HL-60 (cell line): ENCODE measurements around the gene OR2T10.
"Not testable (repeated sequence)": the region's sequence is repeated elsewhere in the genome, so short reads cannot be mapped to it uniquely, and the experiment has no call there.

ENCODE experiments used
- DNase-seq, 2 experiments: peaks; one replicate each; pipeline ENCODE4 v3.0.0-alpha.2; 2010 to 2020; ENCODE audit warnings: low read depth in 1 of 2, low spot score in 1 of 2
- H3K27ac ChIP-seq: fragments of 250-450 bp; sonication (Bioruptor Pico); replicated peaks from 2 replicates; pipeline ENCODE4 v1.5.1; 2020; ENCODE audit warnings: mild to moderate bottlenecking, moderate library complexity
- H3K27me3 ChIP-seq: fragments of 250-450 bp; sonication (Bioruptor Pico); 2 replicates; pipeline ENCODE4 v1.5.1; 2021; ENCODE audit warnings: mild to moderate bottlenecking, moderate library complexity; ENCODE audit not compliant: insufficient read depth, poor library complexity, severe bottlenecking
- H3K4me3 ChIP-seq: replicated peaks from 2 replicates; pipeline ENCODE4 v1.5.1; 2011; ENCODE audit warnings: mild to moderate bottlenecking, control low read depth, low read length; ENCODE audit not compliant: insufficient read depth
- GABPA ChIP-seq: IDR thresholded peaks from 2 replicates; pipeline ENCODE4 v1.6.1; 2012; ENCODE audit warnings: low read depth
- POLR2AphosphoS5 ChIP-seq: IDR thresholded peaks from 2 replicates; pipeline ENCODE4 v1.6.1; 2012; ENCODE audit warnings: low read depth
- SPI1 ChIP-seq: IDR thresholded peaks from 2 replicates; pipeline ENCODE4 v1.6.1; 2012; ENCODE audit warnings: low read depth, mild to moderate bottlenecking, borderline replicate concordance
- long read RNA-seq: library from polyadenylated mRNA; unstranded; transcript quantifications from one replicate; pipeline ENCODE4 v2.0.0, GENCODE V29; 2020
- TF ChIP-seq, protein P1 (sequence below): IDR thresholded peaks from 2 replicates; pipeline ENCODE4 v1.6.1; 2012; ENCODE audit warnings: low read depth; ENCODE audit not compliant: insufficient replicate concordance
- TF ChIP-seq, protein P2 (sequence below): IDR thresholded peaks from one replicate; pipeline ENCODE4 v1.5.1; 2011; ENCODE audit warnings: low read length, control low read depth, inconsistent platforms; ENCODE audit not compliant: insufficient read depth

The OR2T10 gene, protein sequence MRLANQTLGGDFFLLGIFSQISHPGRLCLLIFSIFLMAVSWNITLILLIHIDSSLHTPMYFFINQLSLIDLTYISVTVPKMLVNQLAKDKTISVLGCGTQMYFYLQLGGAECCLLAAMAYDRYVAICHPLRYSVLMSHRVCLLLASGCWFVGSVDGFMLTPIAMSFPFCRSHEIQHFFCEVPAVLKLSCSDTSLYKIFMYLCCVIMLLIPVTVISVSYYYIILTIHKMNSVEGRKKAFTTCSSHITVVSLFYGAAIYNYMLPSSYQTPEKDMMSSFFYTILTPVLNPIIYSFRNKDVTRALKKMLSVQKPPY
- long read RNA-seq: 0 reads

DNA sequence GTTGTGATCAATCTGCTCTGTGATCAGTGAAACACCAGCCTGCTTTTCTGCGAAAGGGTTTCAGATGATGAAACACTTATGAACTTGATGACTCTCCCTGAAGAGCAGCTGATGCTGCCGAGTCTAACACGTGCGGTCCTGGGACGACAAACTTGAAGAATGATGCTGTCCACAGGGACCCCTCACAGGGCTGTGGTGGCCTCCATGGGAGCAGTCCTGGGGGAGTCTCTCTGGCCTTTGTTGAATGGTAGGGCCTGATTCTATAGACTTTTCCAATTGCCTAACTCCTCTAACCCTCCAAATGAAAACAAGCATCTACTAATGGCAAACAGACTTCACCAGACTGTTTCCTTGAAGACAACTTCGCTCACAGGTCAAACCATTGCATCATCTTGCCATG is at the start of gene OR2T10:
OR2T10 (minus strand) TSS at position 112 of the 400 bp plus-strand sequence. CDS start 3,932 bp downstream, outside the sequence.
- TF ChIP-seq, protein P1, sequence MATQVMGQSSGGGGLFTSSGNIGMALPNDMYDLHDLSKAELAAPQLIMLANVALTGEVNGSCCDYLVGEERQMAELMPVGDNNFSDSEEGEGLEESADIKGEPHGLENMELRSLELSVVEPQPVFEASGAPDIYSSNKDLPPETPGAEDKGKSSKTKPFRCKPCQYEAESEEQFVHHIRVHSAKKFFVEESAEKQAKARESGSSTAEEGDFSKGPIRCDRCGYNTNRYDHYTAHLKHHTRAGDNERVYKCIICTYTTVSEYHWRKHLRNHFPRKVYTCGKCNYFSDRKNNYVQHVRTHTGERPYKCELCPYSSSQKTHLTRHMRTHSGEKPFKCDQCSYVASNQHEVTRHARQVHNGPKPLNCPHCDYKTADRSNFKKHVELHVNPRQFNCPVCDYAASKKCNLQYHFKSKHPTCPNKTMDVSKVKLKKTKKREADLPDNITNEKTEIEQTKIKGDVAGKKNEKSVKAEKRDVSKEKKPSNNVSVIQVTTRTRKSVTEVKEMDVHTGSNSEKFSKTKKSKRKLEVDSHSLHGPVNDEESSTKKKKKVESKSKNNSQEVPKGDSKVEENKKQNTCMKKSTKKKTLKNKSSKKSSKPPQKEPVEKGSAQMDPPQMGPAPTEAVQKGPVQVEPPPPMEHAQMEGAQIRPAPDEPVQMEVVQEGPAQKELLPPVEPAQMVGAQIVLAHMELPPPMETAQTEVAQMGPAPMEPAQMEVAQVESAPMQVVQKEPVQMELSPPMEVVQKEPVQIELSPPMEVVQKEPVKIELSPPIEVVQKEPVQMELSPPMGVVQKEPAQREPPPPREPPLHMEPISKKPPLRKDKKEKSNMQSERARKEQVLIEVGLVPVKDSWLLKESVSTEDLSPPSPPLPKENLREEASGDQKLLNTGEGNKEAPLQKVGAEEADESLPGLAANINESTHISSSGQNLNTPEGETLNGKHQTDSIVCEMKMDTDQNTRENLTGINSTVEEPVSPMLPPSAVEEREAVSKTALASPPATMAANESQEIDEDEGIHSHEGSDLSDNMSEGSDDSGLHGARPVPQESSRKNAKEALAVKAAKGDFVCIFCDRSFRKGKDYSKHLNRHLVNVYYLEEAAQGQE: no peak
- TF ChIP-seq GABPA (no peak), SPI1 (no peak), POLR2AphosphoS5 (no peak)
- TF ChIP-seq, protein P2, sequence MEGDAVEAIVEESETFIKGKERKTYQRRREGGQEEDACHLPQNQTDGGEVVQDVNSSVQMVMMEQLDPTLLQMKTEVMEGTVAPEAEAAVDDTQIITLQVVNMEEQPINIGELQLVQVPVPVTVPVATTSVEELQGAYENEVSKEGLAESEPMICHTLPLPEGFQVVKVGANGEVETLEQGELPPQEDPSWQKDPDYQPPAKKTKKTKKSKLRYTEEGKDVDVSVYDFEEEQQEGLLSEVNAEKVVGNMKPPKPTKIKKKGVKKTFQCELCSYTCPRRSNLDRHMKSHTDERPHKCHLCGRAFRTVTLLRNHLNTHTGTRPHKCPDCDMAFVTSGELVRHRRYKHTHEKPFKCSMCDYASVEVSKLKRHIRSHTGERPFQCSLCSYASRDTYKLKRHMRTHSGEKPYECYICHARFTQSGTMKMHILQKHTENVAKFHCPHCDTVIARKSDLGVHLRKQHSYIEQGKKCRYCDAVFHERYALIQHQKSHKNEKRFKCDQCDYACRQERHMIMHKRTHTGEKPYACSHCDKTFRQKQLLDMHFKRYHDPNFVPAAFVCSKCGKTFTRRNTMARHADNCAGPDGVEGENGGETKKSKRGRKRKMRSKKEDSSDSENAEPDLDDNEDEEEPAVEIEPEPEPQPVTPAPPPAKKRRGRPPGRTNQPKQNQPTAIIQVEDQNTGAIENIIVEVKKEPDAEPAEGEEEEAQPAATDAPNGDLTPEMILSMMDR: no peak
- Histone ChIP-seq H3K4me3 (no peak within 1 kb of the TSS), H3K27me3 (no peaks in the 10 kb centered on the region), H3K27ac (no peak within 1 kb of the TSS)
- DNase-seq: no peak

DNA sequence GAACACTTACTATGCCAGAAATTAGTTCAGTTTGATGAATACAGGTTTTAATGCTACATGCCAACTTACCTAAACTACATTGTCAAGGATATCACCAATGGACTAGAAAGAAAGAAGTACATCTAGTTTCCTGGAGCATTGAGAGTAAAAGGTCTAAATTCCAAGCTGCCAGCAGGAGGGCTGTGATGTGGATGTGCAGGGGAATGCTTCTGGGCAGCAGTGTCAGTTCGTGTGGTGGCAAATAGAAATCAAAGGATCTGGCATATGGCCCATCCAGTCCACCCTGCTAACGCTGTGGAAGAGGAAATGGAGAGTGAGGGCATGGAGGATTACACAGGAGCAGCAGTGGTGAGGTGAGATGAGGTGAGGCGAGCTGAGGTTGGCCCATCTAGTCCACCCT is 47.7 kb upstream of the OR2T10 start, which contains the start of gene OR2T35:
OR2T35 (minus strand) TSS at position 101 of the 400 bp plus-strand sequence. CDS start 6,020 bp downstream, outside the sequence.
- H3K27ac ChIP-seq, H3K4me3 ChIP-seq, H3K27me3 ChIP-seq, DNase-seq: not testable (repeated sequence)

DNA sequence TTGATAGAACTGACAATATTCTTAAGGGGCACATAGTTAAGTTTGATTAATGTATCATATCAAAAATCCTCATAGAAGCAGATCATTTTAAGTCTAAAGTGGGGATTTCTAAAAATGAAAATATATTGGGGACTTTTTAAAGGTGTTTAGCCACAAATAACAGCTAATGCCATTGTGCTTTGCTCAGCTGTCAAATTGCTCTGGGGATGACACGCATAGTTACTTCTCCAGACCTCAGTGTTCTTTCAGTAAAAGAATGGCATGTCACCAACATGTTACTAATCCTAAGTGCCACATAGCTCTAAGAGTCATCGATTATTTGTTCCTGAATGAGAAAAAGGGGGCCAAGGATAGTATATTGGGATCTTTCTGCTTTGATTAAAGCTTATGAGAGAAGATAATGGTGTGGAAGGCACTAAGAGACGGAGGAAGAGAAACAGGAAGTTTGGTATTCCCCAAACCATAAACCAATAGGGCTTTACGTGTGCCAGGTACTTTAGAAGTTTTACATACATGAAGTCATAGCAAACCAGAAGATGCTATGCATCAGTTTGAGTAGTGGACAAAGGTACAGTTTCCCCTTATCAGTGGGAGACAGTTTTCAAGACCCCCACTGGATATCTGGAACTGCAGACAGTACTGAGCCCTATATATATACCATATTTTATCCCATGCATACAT is 45.6 kb upstream of the OR2T10 start:
- not testable (repeated sequence) for DNase-seq, H3K27ac ChIP-seq, H3K27me3 ChIP-seq, H3K4me3 ChIP-seq

DNA sequence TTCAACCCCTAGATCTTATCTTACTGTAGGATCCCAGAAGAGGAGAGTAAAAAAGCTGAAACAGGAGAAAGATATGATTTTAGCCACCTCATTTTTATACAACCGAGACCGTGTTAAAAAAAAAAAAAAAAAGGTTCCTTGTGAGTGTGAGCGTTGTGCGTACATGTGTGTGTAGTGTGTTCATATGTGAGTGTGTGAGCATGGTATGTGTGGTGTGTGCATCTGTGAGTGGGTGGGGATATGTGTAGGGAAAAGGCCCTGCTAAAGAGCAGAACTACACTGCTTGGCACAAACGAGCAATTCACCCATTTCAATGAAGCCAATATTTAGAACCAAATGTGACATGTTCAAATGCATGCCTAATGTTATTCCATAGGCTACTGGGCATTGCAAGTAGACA is 44.1 kb upstream of the OR2T10 start:
- not testable (repeated sequence) for H3K4me3 ChIP-seq, H3K27ac ChIP-seq, DNase-seq, H3K27me3 ChIP-seq

DNA sequence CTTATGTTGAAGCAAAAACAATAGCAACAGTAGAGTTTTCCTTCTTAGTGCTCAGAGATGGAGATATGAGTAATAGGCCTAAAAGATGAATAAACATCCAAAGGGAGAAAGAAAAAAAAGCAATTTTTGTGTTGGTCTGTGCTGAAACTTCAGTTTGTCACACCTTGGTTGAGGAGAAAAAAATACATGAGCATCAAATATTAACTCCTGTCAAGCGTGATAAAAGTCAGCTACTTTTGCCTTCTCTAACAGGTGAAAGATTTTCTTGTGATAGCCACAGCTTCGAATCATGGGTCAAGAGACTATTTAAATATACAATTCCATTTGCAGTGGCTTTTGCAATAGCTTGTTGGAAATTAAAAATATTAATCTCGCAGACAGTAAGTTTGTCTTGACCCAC is 43.4 kb upstream of the OR2T10 start:
- H3K4me3 ChIP-seq, H3K27me3 ChIP-seq, H3K27ac ChIP-seq, DNase-seq: not testable (repeated sequence)

DNA sequence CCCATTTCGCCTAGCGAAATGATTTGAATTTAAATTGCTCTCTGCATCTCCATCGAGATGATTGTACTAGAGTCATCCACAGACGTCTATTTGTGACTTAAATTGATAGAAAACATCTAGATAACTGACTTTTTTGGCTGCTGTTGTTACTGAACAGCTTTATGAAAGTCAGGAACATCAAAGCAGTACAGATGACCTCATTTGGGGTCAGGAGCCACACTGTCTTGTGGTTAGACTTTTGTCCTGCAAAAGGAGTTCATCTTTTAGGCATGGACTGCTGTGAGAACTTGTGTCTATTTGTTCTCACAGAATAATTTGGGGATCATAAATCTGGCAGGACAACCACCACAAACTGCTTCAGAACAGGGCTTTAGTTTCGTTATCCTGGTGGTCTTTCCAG is 42.2 kb upstream of the OR2T10 start:
- H3K27ac ChIP-seq: not testable (repeated sequence)

DNA sequence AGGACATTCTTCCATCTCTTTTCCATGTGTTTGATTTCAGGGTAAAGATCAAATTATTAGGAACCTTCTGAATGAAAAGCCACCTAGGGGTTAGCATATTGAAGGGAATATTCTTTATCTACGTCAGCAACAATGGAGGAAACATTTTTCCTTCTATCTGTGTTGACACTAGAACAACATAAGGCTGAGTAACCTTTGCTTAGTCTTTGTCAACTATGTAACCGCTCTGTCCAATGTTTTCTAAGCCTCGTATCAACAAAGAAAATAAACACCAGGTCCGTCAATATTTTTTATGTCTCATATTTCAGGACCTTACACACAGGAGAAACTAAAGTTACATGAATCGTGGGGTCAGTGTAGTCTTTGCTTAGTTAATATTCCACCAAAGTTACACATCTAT is 39.1 kb upstream of the OR2T10 start:
- not testable (repeated sequence) for DNase-seq, H3K27me3 ChIP-seq, H3K4me3 ChIP-seq, H3K27ac ChIP-seq

More for the DNA sequence above, 42.2 kb upstream of the OR2T10 start:
- not testable (repeated sequence) for H3K4me3 ChIP-seq, DNase-seq, H3K27me3 ChIP-seq

DNA sequence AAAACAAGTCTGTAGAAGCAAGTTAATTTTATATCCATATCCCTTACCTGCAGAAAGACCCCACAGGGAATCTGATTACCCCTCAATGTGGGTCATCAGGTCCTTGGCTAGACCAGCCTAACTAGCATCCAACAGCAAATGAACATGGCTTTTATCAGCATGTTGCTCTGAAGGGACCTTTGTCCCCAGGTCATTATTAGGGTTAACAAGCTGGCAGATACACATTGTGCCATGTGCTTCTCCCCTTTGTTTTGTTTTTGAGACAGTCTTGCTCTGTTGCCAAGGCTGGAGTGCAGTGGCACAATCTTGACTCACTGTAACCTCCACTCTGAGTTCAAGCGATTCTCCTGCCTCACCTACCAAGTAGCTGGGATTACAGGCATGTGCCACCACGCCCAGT is 37.5 kb upstream of the OR2T10 start, which contains the start of gene OR2T11:
OR2T11 (minus strand) TSS at position 101 of the 400 bp plus-strand sequence. CDS start 7,963 bp downstream, outside the sequence.
- not testable (repeated sequence) for H3K27me3 ChIP-seq, DNase-seq, H3K27ac ChIP-seq, H3K4me3 ChIP-seq
